H1 (cell line): ENCODE data around the gene PLA2G4D. TPM values are rescaled to one million over a fixed set of nuclear protein-coding genes. Genes with fewer than 3 reads are reported as not detected.

Source experiments
- CTCF ChIA-PET: fragments of 300-600 bp; sonication (Branson Sonifier 250); formaldehyde crosslinking; loops from one replicate; lab custom pipeline; 2021; ENCODE audit not compliant: partially characterized antibody; lab: Charles Lee
- POLR2A ChIA-PET: fragments of 300-600 bp; sonication (Branson Sonifier 250); formaldehyde crosslinking; loops from one replicate; lab custom pipeline; 2021; ENCODE audit warnings: inconsistent platforms; ENCODE audit not compliant: partially characterized antibody; lab: Charles Lee
- DNase-seq, 2 experiments: peaks; one replicate each; pipeline versions ENCODE4 v3.0.0 to v3.0.0-alpha.2; 2010 to 2022; ENCODE audit warnings: low spot score in 2 of 2, low read depth in 1 of 2, mixed read lengths in 1 of 2
- FAIRE-seq: peaks from 2 replicates; lab custom pipeline; 2011; peaks lifted over from hg19 to GRCh38; lab: Jason Lieb, UNC
- H2AFZ ChIP-seq: 2 replicates; pipeline ENCODE4 v1.8.1; 2012; ENCODE audit warnings: low read length, inconsistent platforms
- H2AK5ac ChIP-seq: 2 replicates; pipeline ENCODE4 v1.6.1; 2013; ENCODE audit warnings: low read depth, low read length
- H2BK120ac ChIP-seq: replicated peaks from 2 replicates; pipeline ENCODE3; 2013; ENCODE audit warnings: low read depth, low read length, inconsistent platforms
- H2BK12ac ChIP-seq: 2 replicates; pipeline ENCODE4 v1.6.1; 2013; ENCODE audit warnings: low read depth, low read length
- H2BK15ac ChIP-seq: 2 replicates; pipeline ENCODE4 v1.6.1; 2013; ENCODE audit warnings: low read length
- H2BK20ac ChIP-seq: 2 replicates; pipeline ENCODE4 v1.6.1; 2013; ENCODE audit warnings: low read length
- H2BK5ac ChIP-seq: 2 replicates; pipeline ENCODE4 v1.6.1; 2013; ENCODE audit warnings: low read depth, low read length
- H3K14ac ChIP-seq: 2 replicates; pipeline ENCODE4 v1.6.1; 2013; ENCODE audit warnings: inconsistent platforms; ENCODE audit not compliant: insufficient read length
- H3K18ac ChIP-seq: 2 replicates; pipeline ENCODE4 v1.6.1; 2013; ENCODE audit warnings: low read length; ENCODE audit errors: extremely low read depth
- H3K23ac ChIP-seq: 2 replicates; pipeline ENCODE4 v1.6.1; 2013; ENCODE audit warnings: inconsistent platforms; ENCODE audit not compliant: insufficient read length
- H3K23me2 ChIP-seq: 2 replicates; pipeline ENCODE4 v1.6.1; 2013; ENCODE audit warnings: low read depth, low read length
- H3K27ac ChIP-seq: 2 replicates; pipeline ENCODE4 v1.6.1; 2011; ENCODE audit warnings: low read depth, low read length, inconsistent platforms
- H3K27me3 ChIP-seq, 4 experiments: replicated peaks in 1 of 4; 1 replicate in 1 of 4; 2 replicates in 3 of 4; pipeline versions ENCODE4 v1.6.1 to v1.8.1; 2011 to 2013; ENCODE audit warnings: low read length in 3 of 4, mild to moderate bottlenecking in 3 of 4, inconsistent platforms in 2 of 4, mixed read lengths in 2 of 4, moderate library complexity in 1 of 4; ENCODE audit not compliant: control insufficient read depth in 3 of 4, insufficient read depth in 3 of 4; ENCODE audit errors: extremely low read depth in 1 of 4
- H3K36me3 ChIP-seq, 4 experiments: 2 replicates each; pipeline versions ENCODE4 v1.6.1 to v1.8.1; 2011 to 2013; ENCODE audit warnings: mild to moderate bottlenecking in 4 of 4, low read length in 3 of 4, moderate library complexity in 2 of 4, control low read depth in 1 of 4, inconsistent platforms in 1 of 4; ENCODE audit not compliant: insufficient read depth in 4 of 4, control insufficient read depth in 2 of 4
- H3K4ac ChIP-seq: replicated peaks from 2 replicates; pipeline ENCODE3; 2013; ENCODE audit warnings: low read length, low read depth, mixed read lengths, inconsistent platforms; ENCODE audit not compliant: insufficient read length
- H3K4me1 ChIP-seq, 4 experiments: replicated peaks in 1 of 4; 1 replicate in 1 of 4; 2 replicates in 3 of 4; pipeline versions ENCODE4 v1.6.1 to v1.8.1; 2011 to 2013; ENCODE audit warnings: low read length in 3 of 4, inconsistent platforms in 2 of 4, mixed read lengths in 1 of 4; ENCODE audit not compliant: insufficient read depth in 4 of 4, control insufficient read depth in 3 of 4
- H3K4me2 ChIP-seq, 2 experiments: 2 replicates each; pipeline versions ENCODE4 v1.6.1 to v1.8.1; 2011 to 2013; ENCODE audit warnings: low read depth in 2 of 2, low read length in 2 of 2, control low read depth in 1 of 2, inconsistent platforms in 1 of 2, mild to moderate bottlenecking in 1 of 2; ENCODE audit not compliant: insufficient read depth in 1 of 2
- H3K4me3 ChIP-seq, 4 experiments: fragments of 200-600, 300-600 bp in 1 of 4; sonication (generic), shearing (Covaris generic), sonication (Bioruptor Twin) in 1 of 4; 2 replicates each; pipeline versions ENCODE4 v1.5.1 to v1.8.1; 2011 to 2016; ENCODE audit warnings: low read length in 4 of 4, low read depth in 3 of 4, control low read depth in 2 of 4, inconsistent platforms in 2 of 4, mild to moderate bottlenecking in 2 of 4, mixed read lengths in 1 of 4, moderate library complexity in 1 of 4; ENCODE audit not compliant: insufficient read depth in 2 of 4; ENCODE audit errors: extremely low read depth in 1 of 4
- H3K56ac ChIP-seq: replicated peaks from 2 replicates; pipeline ENCODE3; 2013; ENCODE audit warnings: low read depth, mild to moderate bottlenecking, mixed read lengths, low read length, inconsistent platforms; ENCODE audit not compliant: insufficient read length
- H3K79me1 ChIP-seq: 2 replicates; pipeline ENCODE4 v1.6.1; 2013; ENCODE audit warnings: low read depth, low read length, control low read depth
- H3K79me2 ChIP-seq, 2 experiments: 2 replicates each; pipeline versions ENCODE4 v1.6.1 to v1.8.1; 2012 to 2013; ENCODE audit warnings: low read length in 2 of 2, mild to moderate bottlenecking in 2 of 2, inconsistent platforms in 1 of 2; ENCODE audit not compliant: insufficient read depth in 2 of 2, control insufficient read depth in 1 of 2
- H3K9ac ChIP-seq, 4 experiments: replicated peaks in 1 of 4; 1 replicate in 1 of 4; 2 replicates in 3 of 4; pipeline versions ENCODE4 v1.6.1 to v1.8.1; 2011 to 2013; ENCODE audit warnings: low read depth in 3 of 4, low read length in 3 of 4, control low read depth in 2 of 4, mild to moderate bottlenecking in 2 of 4, moderate library complexity in 2 of 4, inconsistent platforms in 1 of 4; ENCODE audit errors: extremely low read depth in 1 of 4
- H3K9me3 ChIP-seq, 2 experiments: 2 replicates each; pipeline versions ENCODE4 v1.6.1 to v1.8.1; 2012 to 2013; ENCODE audit warnings: mild to moderate bottlenecking in 2 of 2, moderate library complexity in 2 of 2, control low read depth in 1 of 2, inconsistent platforms in 1 of 2, low read depth in 1 of 2, low read length in 1 of 2, mixed read lengths in 1 of 2; ENCODE audit not compliant: insufficient read depth in 2 of 2
- H4K20me1 ChIP-seq, 2 experiments: replicated peaks in 1 of 2; 2 replicates each; pipeline versions ENCODE3 to v1.8.1; 2011 to 2013; ENCODE audit warnings: inconsistent platforms in 2 of 2, low read length in 2 of 2, mild to moderate bottlenecking in 1 of 2; ENCODE audit not compliant: insufficient read depth in 2 of 2, control insufficient read depth in 1 of 2
- H4K5ac ChIP-seq: 2 replicates; pipeline ENCODE4 v1.6.1; 2013; ENCODE audit warnings: low read length, low read depth, mixed read lengths, inconsistent platforms; ENCODE audit not compliant: insufficient read length
- H4K8ac ChIP-seq: 2 replicates; pipeline ENCODE4 v1.8.0; 2013; ENCODE audit warnings: mild to moderate bottlenecking, moderate library complexity, low read length, inconsistent platforms; ENCODE audit not compliant: insufficient read depth; ENCODE audit errors: extremely low read depth
- H4K91ac ChIP-seq: replicated peaks from 2 replicates; pipeline ENCODE3; 2013; ENCODE audit warnings: low read length, mixed read lengths, inconsistent platforms; ENCODE audit not compliant: insufficient read length
- CREB1 ChIP-seq: IDR thresholded peaks from 2 replicates; pipeline ENCODE4 v1.6.1; 2012; ENCODE audit warnings: inconsistent platforms
- KDM4A ChIP-seq: IDR thresholded peaks from one replicate; pipeline ENCODE4 v1.7.1; 2012; ENCODE audit warnings: low read depth, mild to moderate bottlenecking, moderate library complexity, low read length, inconsistent platforms; ENCODE audit not compliant: severe bottlenecking
- SIN3A ChIP-seq, 2 experiments: IDR thresholded peaks in 1 of 2; conservative IDR thresholded peaks in 1 of 2; 2 replicates each; pipeline ENCODE4 v1.6.1; 2011 to 2012; ENCODE audit warnings: low read length in 2 of 2, improper control_type of control experiment in 1 of 2, low read depth in 1 of 2, mild to moderate bottlenecking in 1 of 2
- SP1 ChIP-seq: IDR thresholded peaks from 2 replicates; pipeline ENCODE4 v1.6.1; 2011; ENCODE audit warnings: low read depth, low read length
- SP4 ChIP-seq: IDR thresholded peaks from 2 replicates; pipeline ENCODE4 v1.6.1; 2012; ENCODE audit warnings: low read length, inconsistent platforms
- SUZ12 ChIP-seq: fragments of 200-600 bp; sonication (generic); IDR thresholded peaks from 2 replicates; pipeline ENCODE4 v1.6.1; 2012; ENCODE audit warnings: mild to moderate bottlenecking, inconsistent platforms, low read length, moderate library complexity, mixed read lengths
- TAF1 ChIP-seq: IDR thresholded peaks from 2 replicates; pipeline ENCODE4 v1.6.1; 2011; ENCODE audit warnings: mild to moderate bottlenecking, low read depth, low read length
- WGBS, 2 experiments: shearing (Covaris generic) in 1 of 2; methylation state at CpG; one replicate each; pipeline versions ENCODE4 v1.1.6 to v1.1.7; 2013 to 2015; ENCODE audit warnings: low lambda C conversion rate in 2 of 2, mixed read lengths in 2 of 2, inconsistent platforms in 1 of 2, low coverage in 1 of 2, missing lambda C conversion rate in 1 of 2; ENCODE audit not compliant: insufficient replicate concordance in 2 of 2, insufficient coverage in 1 of 2, insufficient read length in 1 of 2; ENCODE audit errors: extremely low coverage in 1 of 2, missing lambda C conversion rate in 1 of 2; 5-methylcytosine and 5-hydroxymethylcytosine counted together
- polyA plus RNA-seq, 7 experiments: library from polyadenylated mRNA; depleted of rRNA in 3 of 7; stranded (reverse) in 5 of 7; unstranded in 2 of 7; fragments of >200 nt in 5 of 7; fragments of 200-250 nt in 2 of 7; gene quantifications; 1 replicate in 5 of 7; 2 replicates in 1 of 7; 4 replicates in 1 of 7; pipeline versions ENCODE4 v1.2.1 to v1.2.3, GENCODE V29; 2011 to 2013; ENCODE audit warnings: missing spikeins in 2 of 7, mixed read lengths in 2 of 7
- total RNA-seq: library from RNA; stranded (reverse); fragmentation: NEBNext Ultra II Directional; extraction: Animal tissue kit (Norgen Biotek cat#: 25700); gene quantifications from 2 replicates; pipeline ENCODE4 v1.2.1, GENCODE V29; 2021

Gene PLA2G4D
- total and polyA plus RNA-seq, 2 of the 8 experiments (the other 6 are each of a cell fraction or from before 2014, with no cell fraction given), result 0.07 to 0.18 TPM

- no peak for FAIRE-seq
- ChIA-PET CTCF (interaction anchor here (0.6 to 14.0 kb wide), 7 partner anchors 7 to 382 kb away, joined by 3 to 425 read pairs (median 14); no protein-coding TSS in a partner anchor), POLR2A (interaction anchor here (0.6 to 0.7 kb wide), 2 partner anchors 311 to 426 kb away, joined by 3 to 4 read pairs; no protein-coding TSS in a partner anchor)
Observed at GRCh38 chr15:42089942-42090341, 4.4 kb downstream of the PLA2G4D start.

More at GRCh38 chr15:42089942-42090341, 4.4 kb downstream of the PLA2G4D start:
- H3K4me3 ChIP-seq, result no peak overlapping the region
- H3K23me2 ChIP-seq, result no peaks in the 10 kb centered on the region; the same call in 1 of the 2 replicates
- TF ChIP-seq SP4, result no peak
- TF ChIP-seq CREB1, result no peak
- TF ChIP-seq KDM4A, result no peak
- TF ChIP-seq SUZ12, result no peak
- no peak for TF ChIP-seq SP1
- no peak for TF ChIP-seq SIN3A (conservative IDR thresholded peaks at IDR 0.05 in 1 of 2, IDR thresholded peaks at IDR 0.05 in 1 of 2; ENCODE audit: low read depth in 1 of 2, low read length in 2 of 2)
- TF ChIP-seq TAF1, result no peak
- no peak overlapping the region for H3K14ac ChIP-seq
- no peak for DNase-seq
- no peak overlapping the region for H3K4ac ChIP-seq
- H2BK120ac ChIP-seq, result no peak overlapping the region
- no peaks in the 10 kb centered on the region for H3K79me2 ChIP-seq
- no peak overlapping the region for H2AFZ ChIP-seq
- peaks cover 0 to 9% (median 3%) of the 10 kb centered on the region in 4 experiments; a peak in 5 of 7 replicates for H3K4me1 ChIP-seq
- no peak overlapping the region for H2BK15ac ChIP-seq
- no peak overlapping the region for H3K9ac ChIP-seq
- H3K23ac ChIP-seq, result no peak overlapping the region
- no peak overlapping the region for H4K5ac ChIP-seq
- H4K91ac ChIP-seq, result no peak overlapping the region
- no peak overlapping the region; the same call in 1 of the 2 replicates for H4K8ac ChIP-seq
- no peaks in the 10 kb centered on the region for H3K9me3 ChIP-seq
- H2BK12ac ChIP-seq, result no peak overlapping the region
- H3K36me3 ChIP-seq, result no peaks in the 10 kb centered on the region; a peak in 1 of 8 replicates
- H3K18ac ChIP-seq, result no peak overlapping the region
- H3K27me3 ChIP-seq, result no peaks in the 10 kb centered on the region
- H3K4me2 ChIP-seq, result no peak overlapping the region
- 89% methylated on average over 4 of the region's 4 CpGs; no CpG with 5 or more reads in 1 of the 2 experiments for WGBS, 2 experiments
- no peak overlapping the region for H3K56ac ChIP-seq
- H2AK5ac ChIP-seq, result no peak overlapping the region
- no peaks in the 10 kb centered on the region for H3K79me1 ChIP-seq
- no peak overlapping the region for H3K27ac ChIP-seq
- no peak overlapping the region for H2BK20ac ChIP-seq
- H2BK5ac ChIP-seq, result no peak overlapping the region
- no peaks in the 10 kb centered on the region for H4K20me1 ChIP-seq
